Endodermal cell (in vitro differentiated cells): ENCODE data around the gene TRIM24. TPM values are rescaled to one million over a fixed set of nuclear protein-coding genes. Genes with fewer than 3 reads are reported as not detected.

Source experiments
- DNase-seq: peaks from one replicate; pipeline ENCODE4 v3.0.0-alpha.2; 2017
- H3K27ac ChIP-seq: 2 replicates; pipeline ENCODE4 v1.5.1; 2013; ENCODE audit warnings: mild to moderate bottlenecking, low read depth, low read length, moderate library complexity
- H3K27me3 ChIP-seq: 2 replicates; pipeline ENCODE4 v1.6.1; 2013; ENCODE audit warnings: mild to moderate bottlenecking, low read length, moderate library complexity; ENCODE audit not compliant: insufficient read depth, control insufficient read depth, poor library complexity, severe bottlenecking
- H3K36me3 ChIP-seq: 2 replicates; pipeline ENCODE4 v1.7.0; 2013; ENCODE audit warnings: mild to moderate bottlenecking, low read length, moderate library complexity; ENCODE audit not compliant: control insufficient read depth, insufficient read depth
- H3K4me1 ChIP-seq: one replicate; pipeline ENCODE4 v1.7.0; 2013; ENCODE audit warnings: low read length; ENCODE audit not compliant: control insufficient read depth, insufficient read depth
- H3K4me3 ChIP-seq: 2 replicates; pipeline ENCODE4 v1.5.1; 2013; ENCODE audit warnings: mild to moderate bottlenecking, low read length, moderate library complexity
- H3K9ac ChIP-seq: 2 replicates; pipeline ENCODE4 v1.6.1; 2013; ENCODE audit warnings: mild to moderate bottlenecking, low read length, moderate library complexity; ENCODE audit not compliant: poor library complexity, severe bottlenecking; ENCODE audit errors: extremely low read depth
- H3K9me3 ChIP-seq: 2 replicates; pipeline ENCODE4 v1.6.1; 2013; ENCODE audit warnings: mild to moderate bottlenecking, low read length, moderate library complexity; ENCODE audit not compliant: control insufficient read depth
- H3K27ac Mint-ChIP-seq: 2 replicates; pipeline ENCODE4 v1.8.0; 2020; ENCODE audit warnings: mixed read lengths
- H3K27me3 Mint-ChIP-seq: 2 replicates; pipeline ENCODE4 v1.8.0; 2021; ENCODE audit warnings: mild to moderate bottlenecking, mixed read lengths; ENCODE audit not compliant: insufficient read depth
- H3K36me3 Mint-ChIP-seq: 2 replicates; pipeline ENCODE4 v1.8.0; 2020; ENCODE audit warnings: low read depth, mixed read lengths
- H3K4me1 Mint-ChIP-seq: 2 replicates; pipeline ENCODE4 v1.8.0; 2020; ENCODE audit warnings: mixed read lengths
- H3K4me3 Mint-ChIP-seq: 2 replicates; pipeline ENCODE4 v1.8.0; 2020; ENCODE audit warnings: mild to moderate bottlenecking, moderate library complexity, mixed read lengths
- H3K9me3 Mint-ChIP-seq: 2 replicates; pipeline ENCODE4 v1.8.0; 2020; ENCODE audit warnings: mild to moderate bottlenecking, mixed read lengths
- CTCF ChIP-seq: fragments of 200-600 bp; sonication (generic); conservative IDR thresholded peaks from 2 replicates; pipeline ENCODE4 v1.5.0; 2021; ENCODE audit warnings: antibody characterized with exemption, mild to moderate bottlenecking
- WGBS, 2 experiments: methylation state at CpG; one replicate each; pipeline versions ENCODE4 v1.1.5 to v1.1.7; 2013; ENCODE audit warnings: missing lambda C conversion rate in 2 of 2, mixed read lengths in 1 of 2; ENCODE audit not compliant: insufficient coverage in 1 of 2, insufficient read length in 1 of 2; 5-methylcytosine and 5-hydroxymethylcytosine counted together
- total RNA-seq, 2 donors: library from RNA; stranded (reverse); fragmentation: NEBNext Ultra II Directional in 1 of 2; extraction: Animal tissue kit (Norgen Biotek cat#: 25700) in 1 of 2; gene quantifications; 2 replicates in 1 of 2; 3 replicates in 1 of 2; pipeline ENCODE4 v1.2.1, GENCODE V29; 2021

Gene TRIM24
- total RNA-seq, 2 donors from 2014 or later = 62.1 to 70.1 TPM

- no peak for DNase-seq
- Histone ChIP-seq H3K27me3 (no peaks in the 10 kb centered on the region), H3K27ac (no peak overlapping the region), H3K36me3 (peaks cover 90% of the 10 kb centered on the region), H3K9me3 (peaks cover 29% of the 10 kb centered on the region), H3K4me1 (no peaks in the 10 kb centered on the region), H3K9ac (no peak overlapping the region), H3K4me3 (no peak overlapping the region)
- TF ChIP-seq CTCF = no peak
- WGBS, 2 experiments = 93% methylated on average over 4 of the region's 4 CpGs; no CpG with 5 or more reads in 1 of the 2 experiments
- Mint-ChIP-seq H3K27ac (no peak overlapping the region), H3K4me3 (no peak overlapping the region), H3K9me3 (peaks cover 16% of the 10 kb centered on the region), H3K27me3 (no peaks in the 10 kb centered on the region), H3K36me3 (peaks cover 80% of the 10 kb centered on the region), H3K4me1 (no peaks in the 10 kb centered on the region)
Observed at GRCh38 chr7:138570715-138571114, 110.7 kb downstream of the TRIM24 start.

GRCh38 chr7:138573741-138574140 lies 113.7 kb downstream of the TRIM24 start:
- WGBS, 2 experiments = 78 to 80% methylated on average over 4 of the region's 4 CpGs
- no peak overlapping the region for H3K4me3 ChIP-seq
- Mint-ChIP-seq H3K9me3 (no peaks in the 10 kb centered on the region), H3K27ac (peak overlapping the region; percentile 12), H3K4me3 (no peak overlapping the region), H3K36me3 (peaks cover 79% of the 10 kb centered on the region), H3K4me1 (no peaks in the 10 kb centered on the region), H3K27me3 (no peaks in the 10 kb centered on the region)
- DNase-seq = no peak
- H3K4me1 ChIP-seq = no peaks in the 10 kb centered on the region
- H3K9ac ChIP-seq = no peak overlapping the region
- peaks cover 96% of the 10 kb centered on the region for H3K36me3 ChIP-seq
- no peaks in the 10 kb centered on the region for H3K27me3 ChIP-seq
- H3K27ac ChIP-seq = no peak overlapping the region
- peaks cover 7% of the 10 kb centered on the region for H3K9me3 ChIP-seq
- no peak for TF ChIP-seq CTCF

GRCh38 chr7:138575897-138576428 lies 115.9 kb downstream of the TRIM24 start:
- Histone ChIP-seq H3K4me3 (no peak overlapping the region), H3K36me3 (peaks cover 97% of the 10 kb centered on the region), H3K9me3 (no peaks in the 10 kb centered on the region), H3K9ac (no peak overlapping the region), H3K27me3 (no peaks in the 10 kb centered on the region), H3K27ac (peak overlapping the region; percentile 1), H3K4me1 (no peaks in the 10 kb centered on the region)
- 89 to 98% methylated on average over 2 to 5 of the region's 5 CpGs for WGBS, 2 experiments
- no peak overlapping the region for H3K4me3 Mint-ChIP-seq
- H3K36me3 Mint-ChIP-seq = peaks cover 80% of the 10 kb centered on the region
- DNase-seq = no peak
- no peaks in the 10 kb centered on the region for H3K27me3 Mint-ChIP-seq
- H3K4me1 Mint-ChIP-seq = no peaks in the 10 kb centered on the region
- H3K9me3 Mint-ChIP-seq = no peaks in the 10 kb centered on the region
- peak overlapping the region; percentile 6 for H3K27ac Mint-ChIP-seq
- no peak for TF ChIP-seq CTCF
